Activated B cell treated with CpG ODN at 0.5 μM for 24 hours (primary cell): ENCODE data around the gene HS6ST2. TPM values are rescaled to one million over a fixed set of nuclear protein-coding genes. Genes with fewer than 3 reads are reported as not detected.

Experiments used
- ATAC-seq: fragments of 200-7000 bp; cut with Tn5 transposase; one replicate; pipeline ENCODE4 v1.10.0; 2021; ENCODE audit warnings: low read depth, mild to moderate bottlenecking, moderate library complexity
- CTCF ChIA-PET: fragments of 350-600 bp; sonication (Branson Sonifier 250); formaldehyde crosslinking; loops from one replicate; lab custom pipeline; 2021; ENCODE audit warnings: antibody characterized with exemption; lab: Charles Lee
- POLR2A ChIA-PET: fragments of 350-600 bp; sonication (Branson Sonifier 250); formaldehyde crosslinking; loops from one replicate; lab custom pipeline; 2021; ENCODE audit warnings: antibody characterized with exemption; lab: Charles Lee
- DNase-seq: peaks from one replicate; pipeline ENCODE4 v3.0.0; 2022
- H3K27ac Mint-ChIP-seq: one replicate; pipeline ENCODE4 v1.8.0; 2020; ENCODE audit warnings: mixed read lengths
- H3K27me3 Mint-ChIP-seq: one replicate; pipeline ENCODE4 v1.8.0; 2021; ENCODE audit warnings: mixed read lengths
- H3K36me3 Mint-ChIP-seq: one replicate; pipeline ENCODE4 v1.8.0; 2021; ENCODE audit warnings: low read depth, mixed read lengths
- H3K4me1 Mint-ChIP-seq: one replicate; pipeline ENCODE4 v1.8.0; 2021; ENCODE audit warnings: mixed read lengths
- H3K4me3 Mint-ChIP-seq: one replicate; pipeline ENCODE4 v1.8.0; 2020; ENCODE audit warnings: mild to moderate bottlenecking, mixed read lengths
- H3K9me3 Mint-ChIP-seq: one replicate; pipeline ENCODE4 v1.8.0; 2020; ENCODE audit warnings: mixed read lengths
- CTCF ChIP-seq: fragments of 200-600 bp; IDR thresholded peaks from one replicate; pipeline ENCODE4 v1.8.0; 2022; ENCODE audit warnings: antibody characterized with exemption, mild to moderate bottlenecking
- intact Hi-C: fragments of 100-400 bp; cut with micrococcal nuclease; formaldehyde crosslinking; loops from one replicate; pipeline ENCODE4 v1.15.1; 2024
- total RNA-seq: library from RNA; stranded (reverse); gene quantifications from 2 replicates; pipeline ENCODE4 v1.2.3, GENCODE V29; 2022

HS6ST2 gene
- total RNA-seq, 1 donor from 2014 or later = not detected

- POLR2A ChIA-PET = no interaction called here
- Mint-ChIP-seq H3K36me3 (no peaks in the 10 kb centered on the region), H3K4me3 (no peak overlapping the region), H3K27me3 (peaks cover 4% of the 10 kb centered on the region), H3K9me3 (no peaks in the 10 kb centered on the region), H3K4me1 (peaks cover 4% of the 10 kb centered on the region), H3K27ac (no peak overlapping the region)
- intact Hi-C loops = no loop called here
- CTCF ChIA-PET = no interaction called here
- no peak for ATAC-seq
- DNase-seq = no peak
- TF ChIP-seq CTCF = no peak
Measured at GRCh38 chrX:132776486-132777210, 181.8 kb downstream of the HS6ST2 start.

GRCh38 chrX:132775263-132775823, 183.1 kb downstream of the HS6ST2 start:
- Mint-ChIP-seq H3K9me3 (no peaks in the 10 kb centered on the region), H3K4me1 (peaks cover 4% of the 10 kb centered on the region), H3K4me3 (no peak overlapping the region), H3K27ac (no peak overlapping the region), H3K27me3 (peaks cover 4% of the 10 kb centered on the region), H3K36me3 (no peaks in the 10 kb centered on the region)
- ChIA-PET POLR2A (no interaction called here), CTCF (no interaction called here)
- intact Hi-C loops = no loop called here
- ATAC-seq (no peak), DNase-seq (no peak)
- TF ChIP-seq CTCF = no peak

- H3K9me3 Mint-ChIP-seq = no peaks in the 10 kb centered on the region
- no peak for TF ChIP-seq CTCF
- H3K4me1 Mint-ChIP-seq = peaks cover 4% of the 10 kb centered on the region
- no peak for ATAC-seq
- POLR2A ChIA-PET = no interaction called here
- DNase-seq = no peak
- H3K36me3 Mint-ChIP-seq = no peaks in the 10 kb centered on the region
- CTCF ChIA-PET = no interaction called here
- H3K27me3 Mint-ChIP-seq = peaks cover 4% of the 10 kb centered on the region
- no peak overlapping the region for H3K27ac Mint-ChIP-seq
- H3K4me3 Mint-ChIP-seq = no peak overlapping the region
- intact Hi-C loops = no loop called here
Measured at GRCh38 chrX:132774010-132774714, 184.3 kb downstream of the HS6ST2 start.

GRCh38 chrX:132769609-132770008, 188.8 kb downstream of the HS6ST2 start:
- ATAC-seq (no peak), DNase-seq (no peak)
- Mint-ChIP-seq H3K27ac (no peak overlapping the region), H3K4me1 (no peaks in the 10 kb centered on the region), H3K27me3 (no peaks in the 10 kb centered on the region), H3K36me3 (no peaks in the 10 kb centered on the region), H3K9me3 (no peaks in the 10 kb centered on the region), H3K4me3 (no peak overlapping the region)
- intact Hi-C loops = no loop called here
- ChIA-PET POLR2A (no interaction called here), CTCF (no interaction called here)
- no peak for TF ChIP-seq CTCF

- H3K4me3 Mint-ChIP-seq = no peak overlapping the region
- intact Hi-C loops = no loop called here
- CTCF ChIA-PET = no interaction called here
- H3K27ac Mint-ChIP-seq = no peak overlapping the region
- H3K36me3 Mint-ChIP-seq = no peaks in the 10 kb centered on the region
- H3K4me1 Mint-ChIP-seq = no peaks in the 10 kb centered on the region
- TF ChIP-seq CTCF = no peak
- H3K9me3 Mint-ChIP-seq = no peaks in the 10 kb centered on the region
- H3K27me3 Mint-ChIP-seq = no peaks in the 10 kb centered on the region
- DNase-seq (no peak), ATAC-seq (no peak)
- POLR2A ChIA-PET = no interaction called here
Measured at GRCh38 chrX:132766452-132766851, 192.0 kb downstream of the HS6ST2 start.
